GM18526 (cell line): ENCODE measurements around the gene UQCRHL.

Source experiments
- POLR2A ChIP-seq: IDR thresholded peaks from 3 replicates; pipeline ENCODE4 v1.6.1; 2011; ENCODE audit not compliant: insufficient read length; ENCODE audit errors: extremely low read depth

UQCRHL gene

GRCh38 chr1:15804060-15804459, 3.4 kb downstream of the UQCRHL start:
- no peak for TF ChIP-seq POLR2A

DNA sequence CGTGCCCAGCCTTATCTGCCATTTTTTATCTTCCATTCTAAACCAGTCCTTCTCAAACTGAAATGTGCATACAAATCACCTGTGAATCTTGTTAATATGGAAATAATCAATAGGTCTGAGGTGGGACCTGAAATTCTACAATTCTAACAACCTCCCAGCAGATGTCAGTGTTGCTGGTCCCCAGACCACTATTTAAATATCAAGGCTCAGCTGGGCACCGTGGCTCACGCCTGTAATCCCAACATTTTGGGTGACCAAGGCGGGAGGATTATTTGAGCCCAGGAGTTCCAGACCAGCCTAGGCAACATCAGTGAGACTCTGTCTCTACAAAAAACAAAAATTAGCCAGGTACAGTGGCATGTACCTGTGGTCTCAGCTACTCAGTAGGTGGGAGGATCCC, 4.1 kb downstream of the UQCRHL start:
- no peak for TF ChIP-seq POLR2A

GRCh38 chr1:15802234-15802965, 5.0 kb downstream of the UQCRHL start:
- no peak for TF ChIP-seq POLR2A

DNA sequence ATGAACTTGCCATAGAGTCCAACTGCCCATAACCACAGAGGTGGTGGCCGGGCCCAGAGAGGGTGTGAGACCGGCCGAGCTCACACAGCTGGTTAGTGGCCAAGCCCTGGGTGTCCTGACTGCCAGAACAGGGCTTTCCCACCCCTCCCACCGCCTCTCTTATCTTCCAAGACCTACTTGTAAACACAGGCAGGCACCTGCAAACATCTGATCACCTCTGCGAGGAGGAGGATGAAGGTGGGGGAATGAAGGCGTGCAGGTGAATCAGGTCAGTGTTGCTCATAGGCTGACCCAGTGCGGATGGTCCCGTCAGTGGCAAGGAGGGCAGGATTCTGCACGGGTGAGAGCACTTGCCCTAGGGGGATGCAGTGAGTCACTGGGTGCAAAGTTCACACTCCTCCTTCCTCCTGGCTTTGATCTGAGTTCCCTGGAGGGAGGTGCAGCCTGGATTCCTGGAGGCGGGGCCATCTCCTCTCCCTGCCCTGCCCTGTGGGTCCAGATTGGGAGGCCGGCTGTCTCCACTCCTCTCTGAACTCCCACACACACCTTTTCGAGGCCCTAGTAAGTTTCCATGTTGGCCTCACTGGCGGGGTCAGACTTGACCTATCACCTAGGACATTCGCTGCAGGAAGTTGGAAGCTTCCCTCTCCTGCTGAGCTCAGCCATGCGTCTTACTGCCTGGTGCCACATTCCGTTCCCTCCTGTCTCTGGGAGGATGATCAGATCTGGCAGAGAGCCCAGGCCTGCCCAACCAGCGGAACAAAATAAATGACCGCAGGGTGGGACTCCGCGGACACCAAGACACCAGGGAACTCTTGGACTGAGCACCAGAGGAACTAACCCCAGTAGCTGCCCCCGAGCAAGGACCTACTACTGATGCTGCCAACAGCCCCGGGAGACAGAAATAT, 7.3 kb downstream of the UQCRHL start:
- TF ChIP-seq POLR2A: no peak

DNA sequence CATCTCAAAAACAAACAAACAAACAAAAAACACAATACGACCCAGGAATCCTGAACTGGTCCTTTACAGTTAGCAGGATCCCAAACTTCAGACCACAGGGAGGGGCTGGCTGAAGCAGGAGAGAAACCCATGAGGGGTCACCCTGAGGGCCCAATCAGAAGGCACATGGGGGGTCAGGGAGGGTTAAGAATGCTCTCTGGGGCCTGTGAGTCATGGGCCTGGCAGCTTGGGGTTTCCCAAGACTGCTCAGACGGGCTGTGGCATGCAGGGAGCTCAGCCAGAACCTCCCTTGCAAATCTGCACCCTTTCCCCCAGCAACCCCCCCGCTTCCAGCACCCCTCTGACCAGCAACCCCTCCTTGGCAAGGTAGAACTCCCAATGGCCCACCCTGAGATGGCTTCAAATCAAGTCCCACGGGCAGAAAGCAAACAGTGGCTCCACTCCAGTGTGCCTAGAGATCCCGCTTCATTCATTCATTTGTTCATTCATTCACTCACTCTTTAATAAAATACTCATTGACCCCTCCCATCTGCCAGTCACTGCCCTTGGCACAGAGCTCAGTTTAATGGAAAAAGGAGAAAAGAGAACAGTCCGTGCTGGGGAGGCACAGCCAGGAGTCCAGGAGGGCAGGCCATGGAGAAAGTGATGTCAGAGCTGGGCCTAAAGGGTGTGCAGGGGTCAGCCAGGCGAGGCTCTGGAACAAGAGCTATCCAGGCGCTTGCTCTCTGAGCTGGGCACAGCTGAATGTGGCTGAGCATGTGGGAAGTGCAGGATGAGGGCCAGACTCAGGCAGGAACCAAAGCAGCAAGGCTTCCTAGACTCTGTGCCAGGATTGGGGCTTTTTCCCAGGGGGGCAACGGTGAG, 8.2 kb downstream of the UQCRHL start:
- no peak for TF ChIP-seq POLR2A

GRCh38 chr1:15797614-15798390, 9.6 kb downstream of the UQCRHL start:
- TF ChIP-seq POLR2A: no peak

DNA sequence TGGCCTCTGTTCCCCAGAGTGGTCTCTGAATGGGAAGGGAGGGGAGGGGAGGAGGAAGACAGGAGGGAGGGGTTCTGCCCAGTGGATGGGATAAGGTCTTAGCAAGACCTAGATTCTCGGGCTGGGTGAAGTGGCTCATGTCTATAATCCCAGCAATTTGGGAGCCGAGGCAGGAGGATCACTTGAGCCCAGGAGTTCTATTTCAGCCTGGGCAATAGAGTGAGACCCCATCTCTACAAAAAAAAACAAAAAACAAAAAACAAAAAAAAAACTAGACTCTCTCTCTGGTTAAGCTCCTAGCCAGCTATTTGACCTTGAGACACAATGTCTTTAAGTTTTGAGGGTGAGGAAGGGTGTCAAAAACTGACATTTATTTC, 11.4 kb downstream of the UQCRHL start:
- TF ChIP-seq POLR2A: no peak

GRCh38 chr1:15788624-15789301, 18.7 kb downstream of the UQCRHL start:
- no peak for TF ChIP-seq POLR2A

DNA sequence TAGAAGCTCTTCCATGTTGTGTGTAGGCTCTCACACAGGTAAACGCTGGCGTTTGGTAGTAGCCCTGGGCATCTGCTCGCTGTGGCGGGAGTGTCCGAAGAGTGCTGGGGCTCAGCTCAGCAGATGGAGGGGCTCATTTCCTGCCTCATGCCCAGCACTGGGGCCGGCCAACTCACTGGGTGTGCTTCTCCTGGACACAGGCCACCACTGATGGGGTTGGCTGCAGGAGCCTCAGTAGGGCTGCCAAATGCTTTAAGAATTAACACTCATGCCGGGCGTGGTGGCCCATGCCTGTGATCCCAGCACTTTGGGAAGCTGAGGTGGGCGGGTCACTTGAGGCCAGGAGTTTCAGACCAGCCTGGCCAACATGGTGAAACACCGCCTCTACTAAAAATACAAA, 20.9 kb downstream of the UQCRHL start:
- no peak for TF ChIP-seq POLR2A

DNA sequence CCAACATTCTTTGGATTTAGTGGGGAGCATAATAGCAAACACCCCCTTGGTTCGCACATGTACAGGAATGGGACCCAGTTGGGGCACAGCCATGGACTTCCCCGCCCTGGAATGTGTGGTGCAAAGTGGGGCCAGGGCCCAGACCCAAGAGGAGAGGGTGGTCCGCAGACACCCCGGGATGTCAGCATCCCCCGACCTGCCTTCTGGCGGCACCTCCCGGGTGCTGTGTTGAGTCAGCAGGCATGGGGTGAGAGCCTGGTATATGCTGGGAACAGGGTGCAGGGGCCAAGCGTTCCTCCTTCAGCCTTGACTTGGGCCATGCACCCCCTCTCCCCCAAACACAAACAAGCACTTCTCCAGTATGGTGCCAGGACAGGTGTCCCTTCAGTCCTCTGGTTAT, 21.8 kb downstream of the UQCRHL start:
- TF ChIP-seq POLR2A: no peak

DNA sequence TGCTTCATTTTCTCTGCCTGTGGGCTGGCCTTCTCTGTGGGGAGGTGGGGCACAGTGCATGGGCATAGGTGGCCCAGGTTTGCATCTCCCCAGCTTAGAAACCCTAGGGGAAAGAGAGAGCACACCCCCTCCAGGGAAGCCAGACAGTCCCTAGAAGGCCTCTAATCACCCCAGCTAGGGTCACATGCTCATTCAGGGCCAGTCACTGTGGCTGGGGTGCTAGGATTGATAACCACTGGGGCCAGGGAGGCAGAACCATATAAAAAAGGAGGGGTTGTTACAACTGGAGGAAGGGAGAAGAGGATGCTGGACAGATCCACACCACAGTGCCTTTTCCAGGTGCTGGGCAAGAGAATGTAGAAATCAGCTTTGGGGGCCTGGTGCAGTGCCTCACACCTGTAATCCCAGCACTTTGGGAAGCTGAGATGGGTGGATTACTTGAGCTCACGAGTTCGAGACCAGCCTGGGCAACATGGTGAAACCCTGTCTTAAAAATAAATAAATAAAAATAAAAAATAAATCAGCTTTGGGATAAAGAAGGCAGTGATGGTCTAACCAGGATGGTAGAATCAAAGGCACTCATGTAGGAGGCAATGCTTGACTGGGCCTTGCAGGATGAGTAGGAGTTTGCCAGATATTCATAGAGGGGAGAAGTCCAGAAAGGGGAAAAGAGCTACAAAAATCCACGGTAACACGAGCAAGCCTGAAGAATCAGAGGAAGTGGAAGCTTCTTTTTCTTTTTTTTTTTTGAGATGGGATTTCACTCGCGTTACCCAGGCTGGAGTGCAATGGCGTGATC, 29.3 kb downstream of the UQCRHL start:
- no peak for TF ChIP-seq POLR2A

DNA sequence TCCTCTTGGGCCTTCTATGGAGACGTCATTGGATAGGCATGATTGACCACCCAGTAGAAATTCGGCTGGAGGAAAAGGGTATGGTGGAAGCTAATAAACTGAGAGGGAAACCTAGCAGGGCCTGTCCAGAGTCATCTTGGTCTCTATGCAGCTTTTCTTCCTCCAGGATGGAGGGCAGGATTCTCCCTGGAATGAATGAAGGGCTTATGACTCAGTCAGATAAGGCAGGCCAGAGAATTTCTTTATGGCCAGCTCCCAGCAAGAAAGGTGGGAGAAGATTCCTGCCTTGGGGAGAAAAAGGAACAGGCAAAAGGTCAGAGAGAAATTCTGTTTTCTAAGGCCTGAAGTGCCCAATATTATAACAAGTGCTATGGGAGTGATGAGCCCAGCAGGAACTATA, 31.7 kb downstream of the UQCRHL start:
- no peak for TF ChIP-seq POLR2A

- TF ChIP-seq POLR2A: no peak
Observed at GRCh38 chr1:15771836-15772515, 35.5 kb downstream of the UQCRHL start.

- no peak for TF ChIP-seq POLR2A
Observed at GRCh38 chr1:15770313-15770962, 37.0 kb downstream of the UQCRHL start.
